Keratinocyte (primary cell): ENCODE results near the gene MAN2A2.

ENCODE experiments used
- EZH2 ChIP-seq: IDR thresholded peaks from one replicate; pipeline ENCODE4 v1.6.1; 2012; ENCODE audit warnings: inconsistent platforms, mild to moderate bottlenecking, low read length, moderate library complexity
- TF ChIP-seq, protein P1 (sequence below), 3 experiments: IDR thresholded peaks in 1 of 3; conservative IDR thresholded peaks in 1 of 3; optimal IDR thresholded peaks in 1 of 3; 2 replicates in 2 of 3; 3 replicates in 1 of 3; pipeline versions ENCODE3 to v1.5.1; 2011; ENCODE audit warnings: low read length in 3 of 3, mild to moderate bottlenecking in 3 of 3, moderate library complexity in 2 of 3, control low read depth in 1 of 3, inconsistent platforms in 1 of 3; ENCODE audit not compliant: insufficient read depth in 2 of 3; ENCODE audit errors: extremely low read depth in 1 of 3

DNA sequence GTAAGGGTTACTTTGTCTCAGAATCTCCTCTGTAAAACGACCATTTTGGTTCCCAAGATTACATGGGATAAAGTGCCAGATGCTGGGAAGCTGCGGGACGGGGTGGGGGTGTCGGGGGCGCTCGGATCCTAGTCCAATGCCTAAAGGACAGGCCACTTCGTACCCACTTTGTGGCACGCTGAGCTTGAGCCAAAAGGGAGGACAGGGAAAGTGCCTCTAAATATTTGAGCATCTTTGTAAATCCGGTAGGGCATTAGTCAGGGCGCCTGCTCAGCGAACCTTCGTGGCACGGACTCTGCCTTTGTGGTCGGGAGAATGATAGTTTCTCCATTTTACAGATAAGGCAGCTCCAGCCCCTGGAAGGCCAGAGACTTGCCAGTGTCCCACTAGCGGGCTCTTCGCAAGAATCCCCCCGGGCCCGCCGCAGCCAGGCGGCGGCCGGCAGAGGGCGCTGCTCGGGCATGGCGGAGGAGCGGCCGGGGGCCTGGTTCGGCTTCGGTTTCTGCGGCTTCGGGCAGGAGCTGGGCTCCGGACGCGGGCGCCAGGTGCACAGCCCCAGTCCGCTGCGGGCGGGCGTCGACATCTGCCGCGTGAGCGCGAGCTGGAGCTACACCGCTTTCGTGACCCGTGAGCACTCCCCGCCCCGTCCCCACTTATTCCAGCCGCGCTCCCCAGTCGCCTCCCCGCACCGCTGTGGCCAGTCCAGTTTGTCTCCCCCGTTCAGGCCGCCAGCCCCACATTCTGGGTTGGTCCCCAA is 53.4 kb downstream of the MAN2A2 start:
- TF ChIP-seq, protein P1, sequence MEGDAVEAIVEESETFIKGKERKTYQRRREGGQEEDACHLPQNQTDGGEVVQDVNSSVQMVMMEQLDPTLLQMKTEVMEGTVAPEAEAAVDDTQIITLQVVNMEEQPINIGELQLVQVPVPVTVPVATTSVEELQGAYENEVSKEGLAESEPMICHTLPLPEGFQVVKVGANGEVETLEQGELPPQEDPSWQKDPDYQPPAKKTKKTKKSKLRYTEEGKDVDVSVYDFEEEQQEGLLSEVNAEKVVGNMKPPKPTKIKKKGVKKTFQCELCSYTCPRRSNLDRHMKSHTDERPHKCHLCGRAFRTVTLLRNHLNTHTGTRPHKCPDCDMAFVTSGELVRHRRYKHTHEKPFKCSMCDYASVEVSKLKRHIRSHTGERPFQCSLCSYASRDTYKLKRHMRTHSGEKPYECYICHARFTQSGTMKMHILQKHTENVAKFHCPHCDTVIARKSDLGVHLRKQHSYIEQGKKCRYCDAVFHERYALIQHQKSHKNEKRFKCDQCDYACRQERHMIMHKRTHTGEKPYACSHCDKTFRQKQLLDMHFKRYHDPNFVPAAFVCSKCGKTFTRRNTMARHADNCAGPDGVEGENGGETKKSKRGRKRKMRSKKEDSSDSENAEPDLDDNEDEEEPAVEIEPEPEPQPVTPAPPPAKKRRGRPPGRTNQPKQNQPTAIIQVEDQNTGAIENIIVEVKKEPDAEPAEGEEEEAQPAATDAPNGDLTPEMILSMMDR (optimal IDR thresholded peaks at IDR 0.05 in 1 of 3, IDR thresholded peaks at IDR 0.05 in 1 of 3, conservative IDR thresholded peaks at IDR 0.05 in 1 of 3; ENCODE audit: extremely low read depth in 1 of 3, insufficient read depth in 2 of 3, low read length in 3 of 3): peak; percentile 74 to 90 (median 78)
- TF ChIP-seq EZH2: no peak
